Left ventricle myocardium superior (tissue), 1 donor: ENCODE data around the gene BICC1. TPM values are rescaled to one million over a fixed set of nuclear protein-coding genes. Genes with fewer than 3 reads are reported as not detected.

Experiments
- ATAC-seq: fragments of 200-7000 bp; cut with Tn5 transposase; one replicate; pipeline ENCODE4 v1.9.1; 2020; ENCODE audit warnings: mild to moderate bottlenecking, moderate library complexity
- DNase-seq: peaks from one replicate; pipeline ENCODE4 v3.0.0-alpha.2; 2020
- intact Hi-C: fragments of 100-400 bp; cut with micrococcal nuclease; formaldehyde crosslinking; loops from one replicate; pipeline ENCODE4 v1.11.0; 2022
- total RNA-seq: library from RNA; stranded (reverse); fragmentation: NEBNext Ultra II Directional; extraction: Animal tissue kit (Norgen Biotek cat#: 25700); gene quantifications from one replicate; pipeline ENCODE4 v1.2.1, GENCODE V29; 2021
- donor health status: DM: no; HTN: yes; CAD: no; lungs with severe emphysema.

The BICC1 gene
- total RNA-seq, 1 donor from 2014 or later: 4.9 TPM

- DNase-seq: no peak
- intact Hi-C loops: no loop called here
- ATAC-seq: no peak
These were observed 42.7 kb downstream of the BICC1 start for GRCh38 chr10:58555170-58555929.

- intact Hi-C loops: no loop called here
- ATAC-seq: no peak
These were observed 43.2 kb downstream of the BICC1 start for GRCh38 chr10:58555930-58556311.

GRCh38 chr10:58556516-58557165 is 44.0 kb downstream of the BICC1 start:
- ATAC-seq: no peak
- intact Hi-C loops: no loop called here
- no peak for DNase-seq

More at GRCh38 chr10:58555930-58556311, 43.2 kb downstream of the BICC1 start:
- no peak for DNase-seq

GRCh38 chr10:58557714-58558113 is 45.0 kb downstream of the BICC1 start:
- DNase-seq (no peak), ATAC-seq (no peak)
- intact Hi-C loops: no loop called here

- intact Hi-C loops: no loop called here
- ATAC-seq (no peak), DNase-seq (no peak)
These were observed 47.4 kb downstream of the BICC1 start for GRCh38 chr10:58560068-58560467.

GRCh38 chr10:58565271-58565670 is 52.6 kb downstream of the BICC1 start:
- intact Hi-C loops: no loop called here
- no peak for DNase-seq
- ATAC-seq: peak; percentile 61

GRCh38 chr10:58567652-58568051 is 55.0 kb downstream of the BICC1 start:
- DNase-seq: no peak
- ATAC-seq: no peak
- intact Hi-C loops: no loop called here

GRCh38 chr10:58568428-58568935 is 55.8 kb downstream of the BICC1 start:
- ATAC-seq (no peak), DNase-seq (no peak)
- intact Hi-C loops: no loop called here

GRCh38 chr10:58570307-58570723 is 57.6 kb downstream of the BICC1 start:
- DNase-seq: no peak
- intact Hi-C loops: no loop called here
- ATAC-seq: no peak

- ATAC-seq: no peak
- intact Hi-C loops: no loop called here
- DNase-seq: no peak
These were observed 58.3 kb downstream of the BICC1 start for GRCh38 chr10:58570979-58571378.

GRCh38 chr10:58573144-58573543 is 60.5 kb downstream of the BICC1 start:
- ATAC-seq: no peak
- intact Hi-C loops: no loop called here
- DNase-seq: no peak

- intact Hi-C loops: no loop called here
- ATAC-seq (no peak), DNase-seq (no peak)
These were observed 61.4 kb downstream of the BICC1 start for GRCh38 chr10:58574058-58574457.

GRCh38 chr10:58575491-58575890 is 62.8 kb downstream of the BICC1 start:
- ATAC-seq: no peak

GRCh38 chr10:58576751-58577436 is 64.2 kb downstream of the BICC1 start:
- ATAC-seq: peak; percentile 12
- intact Hi-C loops: no loop called here
- DNase-seq: no peak

More at GRCh38 chr10:58575491-58575890, 62.8 kb downstream of the BICC1 start:
- DNase-seq: no peak
- intact Hi-C loops: no loop called here

GRCh38 chr10:58577437-58577777 is 64.7 kb downstream of the BICC1 start:
- no peak for DNase-seq
- intact Hi-C loops: no loop called here
- peak; percentile 88 for ATAC-seq

GRCh38 chr10:58578366-58578765 is 65.7 kb downstream of the BICC1 start:
- ATAC-seq: peak; percentile 30
- DNase-seq: no peak
- intact Hi-C loops: no loop called here

- DNase-seq (no peak), ATAC-seq (peak; percentile 35)
- intact Hi-C loops: no loop called here
These were observed 66.5 kb downstream of the BICC1 start for GRCh38 chr10:58579011-58579655.

- DNase-seq: no peak
- intact Hi-C loops: no loop called here
- ATAC-seq: no peak
These were observed 69.4 kb downstream of the BICC1 start for GRCh38 chr10:58582045-58582444.

- ATAC-seq: no peak
- no peak for DNase-seq
- intact Hi-C loops: no loop called here
These were observed 72.8 kb downstream of the BICC1 start for GRCh38 chr10:58585435-58585834.
